Neutrophil (primary cell): ENCODE data around the gene MIXL1.

Experiments used
- H3K27ac ChIP-seq: fragments of 200-600 bp; sonication (generic); 2 replicates; pipeline ENCODE4 v1.5.1; 2016; ENCODE audit warnings: mild to moderate bottlenecking, moderate library complexity
- H3K27me3 ChIP-seq: fragments of 200-600 bp; sonication (generic); 2 replicates; pipeline ENCODE4 v1.6.0; 2016; ENCODE audit warnings: mild to moderate bottlenecking
- H3K36me3 ChIP-seq: fragments of 200-600 bp; sonication (generic); 2 replicates; pipeline ENCODE4 v1.5.1; 2017
- H3K4me1 ChIP-seq, 2 experiments: fragments of 200-600 bp in 1 of 2; sonication (generic) in 1 of 2; 1 replicate in 1 of 2; 2 replicates in 1 of 2; pipeline versions ENCODE4 v1.5.1 to v1.6.1; 2013 to 2016; ENCODE audit warnings: low read depth in 1 of 2, low read length in 1 of 2, mild to moderate bottlenecking in 1 of 2, moderate library complexity in 1 of 2; ENCODE audit not compliant: control insufficient read depth in 1 of 2, insufficient read depth in 1 of 2
- H3K4me3 ChIP-seq, 2 experiments: fragments of 200-600 bp in 1 of 2; sonication (generic) in 1 of 2; 1 replicate in 1 of 2; 2 replicates in 1 of 2; pipeline ENCODE4 v1.5.1; 2013 to 2016; ENCODE audit warnings: low read depth in 1 of 2, low read length in 1 of 2, mild to moderate bottlenecking in 1 of 2, moderate library complexity in 1 of 2
- H3K9me3 ChIP-seq: fragments of 200-600 bp; sonication (generic); 2 replicates; pipeline ENCODE4 v1.5.1; 2016
- CTCF ChIP-seq: fragments of 200-600 bp; sonication (generic); IDR thresholded peaks from 2 replicates; pipeline ENCODE4 v1.5.1; 2016; ENCODE audit warnings: antibody characterized with exemption

MIXL1 gene

GRCh38 chr1:226207048-226207447 is 16.4 kb upstream of the MIXL1 start:
- Histone ChIP-seq H3K4me1 (no peaks in the 10 kb centered on the region), H3K27ac (no peak overlapping the region), H3K4me3 (no peak overlapping the region), H3K36me3 (no peaks in the 10 kb centered on the region), H3K9me3 (no peaks in the 10 kb centered on the region), H3K27me3 (no peaks in the 10 kb centered on the region)
- no peak for TF ChIP-seq CTCF

GRCh38 chr1:226209307-226210059 is 14.0 kb upstream of the MIXL1 start:
- Histone ChIP-seq H3K27me3 (no peaks in the 10 kb centered on the region), H3K36me3 (no peaks in the 10 kb centered on the region), H3K4me1 (no peaks in the 10 kb centered on the region), H3K27ac (no peak overlapping the region), H3K9me3 (no peaks in the 10 kb centered on the region), H3K4me3 (no peak overlapping the region)
- no peak for TF ChIP-seq CTCF

GRCh38 chr1:226210571-226211176 is 12.8 kb upstream of the MIXL1 start:
- no peak overlapping the region for H3K4me3 ChIP-seq
- H3K27ac ChIP-seq = no peak overlapping the region
- H3K4me1 ChIP-seq = no peaks in the 10 kb centered on the region
- no peaks in the 10 kb centered on the region for H3K27me3 ChIP-seq
- H3K9me3 ChIP-seq = no peaks in the 10 kb centered on the region
- H3K36me3 ChIP-seq = no peaks in the 10 kb centered on the region
- no peak for TF ChIP-seq CTCF

GRCh38 chr1:226211181-226211821 is 12.2 kb upstream of the MIXL1 start:
- no peak for TF ChIP-seq CTCF
- no peak overlapping the region for H3K27ac ChIP-seq
- no peak overlapping the region for H3K4me3 ChIP-seq
- H3K9me3 ChIP-seq = no peaks in the 10 kb centered on the region
- H3K27me3 ChIP-seq = no peaks in the 10 kb centered on the region
- no peaks in the 10 kb centered on the region for H3K4me1 ChIP-seq
- H3K36me3 ChIP-seq = no peaks in the 10 kb centered on the region

GRCh38 chr1:226212545-226212944 is 10.9 kb upstream of the MIXL1 start:
- TF ChIP-seq CTCF = no peak
- Histone ChIP-seq H3K27me3 (no peaks in the 10 kb centered on the region), H3K27ac (no peak overlapping the region), H3K4me1 (no peaks in the 10 kb centered on the region), H3K9me3 (no peaks in the 10 kb centered on the region), H3K4me3 (no peak overlapping the region), H3K36me3 (no peaks in the 10 kb centered on the region)
